Brain microvascular endothelial cell (primary cell): ENCODE results near the gene SOAT2.

Experiments used
- DNase-seq: peaks from one replicate; pipeline ENCODE4 v3.0.0-alpha.2; 2020
- H3K27ac ChIP-seq: fragments of 250-450 bp; sonication (Bioruptor Pico); 2 replicates; pipeline ENCODE4 v1.5.1; 2020; ENCODE audit warnings: mild to moderate bottlenecking, moderate library complexity
- H3K27me3 ChIP-seq: fragments of 250-450 bp; sonication (Bioruptor Pico); replicated peaks from 2 replicates; pipeline ENCODE4 v1.5.1; 2020; ENCODE audit warnings: mild to moderate bottlenecking
- H3K36me3 ChIP-seq: fragments of 250-450 bp; sonication (Bioruptor Pico); replicated peaks from 2 replicates; pipeline ENCODE4 v1.5.1; 2020; ENCODE audit warnings: mild to moderate bottlenecking
- H3K4me3 ChIP-seq: 2 replicates; pipeline ENCODE4 v1.5.1; 2011; ENCODE audit warnings: low read depth, mild to moderate bottlenecking, control low read depth, low read length, moderate library complexity
- CTCF ChIP-seq: IDR thresholded peaks from 2 replicates; pipeline ENCODE4 v1.5.1; 2011; ENCODE audit warnings: low read depth, mild to moderate bottlenecking, moderate library complexity, low read length, control low read depth, inconsistent platforms; ENCODE audit errors: missing control alignments
- in situ Hi-C: cut with HindIII; loops from 2 replicates; pipeline ENCODE4 v1.10.0; 2017; ENCODE audit warnings: low sequenced_read_pairs, low pct_ligation_motif_present

Gene SOAT2

DNA sequence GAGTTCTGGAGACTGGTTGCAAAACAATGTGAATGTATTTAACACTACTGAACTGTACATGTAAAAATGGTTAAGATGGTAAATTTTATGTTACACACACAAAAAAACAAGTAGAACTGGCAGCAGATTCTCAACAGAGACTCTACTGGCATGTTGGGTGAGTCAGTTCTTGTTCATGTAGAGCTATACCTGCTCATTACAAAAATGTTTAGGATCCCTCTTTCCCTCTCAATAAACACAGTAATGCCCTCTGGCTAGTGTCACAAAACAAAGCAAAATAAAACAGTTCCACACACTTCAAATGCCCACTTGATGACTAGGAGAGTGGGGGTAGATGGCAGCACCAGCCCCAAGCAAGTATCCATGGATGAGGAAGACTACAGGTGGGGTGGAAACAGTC, 63.6 kb downstream of the SOAT2 start:
- in situ Hi-C loops: no loop called here
- Histone ChIP-seq H3K27me3 (no peaks in the 10 kb centered on the region), H3K36me3 (peaks cover 4% of the 10 kb centered on the region), H3K4me3 (no peak overlapping the region), H3K27ac (no peak overlapping the region)
- no peak for DNase-seq
- no peak for TF ChIP-seq CTCF

- Histone ChIP-seq H3K27me3 (no peaks in the 10 kb centered on the region), H3K36me3 (peaks cover 4% of the 10 kb centered on the region), H3K27ac (no peak overlapping the region), H3K4me3 (no peak overlapping the region)
- no peak for TF ChIP-seq CTCF
- in situ Hi-C loops: no loop called here
- no peak for DNase-seq
Observed at GRCh38 chr12:53169644-53170043, 66.4 kb downstream of the SOAT2 start.

GRCh38 chr12:53170215-53170614, 66.9 kb downstream of the SOAT2 start:
- no peaks in the 10 kb centered on the region for H3K27me3 ChIP-seq
- H3K27ac ChIP-seq: no peak overlapping the region
- H3K36me3 ChIP-seq: peaks cover 4% of the 10 kb centered on the region
- no peak overlapping the region for H3K4me3 ChIP-seq
- TF ChIP-seq CTCF: no peak
- no peak for DNase-seq
- in situ Hi-C loops: no loop called here

DNA sequence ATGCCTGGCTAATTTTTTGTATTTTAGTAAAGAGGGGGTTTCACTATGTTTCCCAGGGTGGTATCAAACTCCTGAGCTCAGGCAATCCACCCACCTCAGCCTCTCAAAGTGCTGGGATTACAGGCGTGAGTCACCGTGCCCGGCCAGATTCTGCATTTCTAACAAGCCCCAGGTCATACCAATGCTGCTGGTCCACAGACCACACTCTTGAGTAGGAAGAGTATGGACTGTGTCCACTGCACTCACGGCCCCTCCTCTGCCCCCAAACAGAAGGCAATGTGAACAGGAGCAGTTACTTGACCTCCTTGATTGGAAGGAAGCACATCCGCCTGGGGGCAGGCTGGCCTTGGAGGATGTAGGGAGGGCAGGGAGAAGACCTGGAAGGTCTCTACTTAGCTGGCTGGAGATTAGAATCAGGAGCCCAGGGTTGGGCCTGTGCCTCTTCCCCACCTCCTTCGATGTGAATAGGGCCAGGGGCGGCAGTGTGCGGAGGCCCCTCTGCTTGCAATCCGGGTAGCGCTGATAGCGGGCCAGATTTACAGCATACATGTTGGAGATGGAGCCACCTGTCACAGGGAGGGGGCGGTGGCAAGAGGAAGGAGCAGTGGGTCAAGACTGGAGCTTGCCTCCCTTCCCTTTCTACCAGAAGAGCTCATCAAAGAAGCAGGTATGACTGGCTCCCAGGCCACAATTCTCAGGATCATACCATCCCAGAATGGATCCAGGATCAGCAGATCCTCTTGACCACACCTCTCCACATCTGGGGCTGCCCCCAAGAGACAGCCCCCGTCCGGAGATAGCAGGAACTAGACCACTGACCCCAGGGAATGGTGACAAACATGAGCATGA, 67.8 kb downstream of the SOAT2 start:
- in situ Hi-C loops: no loop called here
- TF ChIP-seq CTCF: no peak

DNA sequence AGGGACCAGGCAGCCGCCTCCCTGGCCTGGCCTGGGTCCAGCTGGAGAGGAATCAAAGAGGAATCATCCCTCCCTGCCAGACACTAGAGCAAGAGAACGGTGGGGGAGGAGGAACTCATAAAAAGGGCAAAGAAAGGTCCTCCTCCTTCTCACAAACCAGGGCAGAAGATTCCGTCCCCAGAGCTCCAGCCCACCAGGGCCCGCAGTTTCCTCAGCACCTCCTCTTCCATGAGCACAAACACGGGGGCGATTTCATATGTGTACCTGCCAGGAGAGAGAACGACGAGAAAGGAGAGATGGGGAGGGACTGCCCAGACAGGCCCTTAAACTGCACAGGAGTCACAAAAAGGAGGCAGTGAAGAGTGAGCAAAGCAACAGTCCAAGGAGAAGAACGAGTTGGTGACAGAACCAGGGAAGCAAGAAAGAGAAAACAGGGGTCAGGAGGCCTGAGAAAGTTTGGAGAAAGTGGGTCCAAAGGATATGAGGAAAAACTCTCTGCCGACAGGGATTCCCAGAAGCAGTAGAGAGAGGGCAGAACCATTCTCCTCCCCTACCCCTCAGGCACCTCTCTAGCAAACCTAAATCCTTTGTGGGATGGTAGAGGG, 68.5 kb downstream of the SOAT2 start:
- Histone ChIP-seq H3K27me3 (no peaks in the 10 kb centered on the region), H3K4me3 (no peak overlapping the region), H3K27ac (no peak overlapping the region), H3K36me3 (peaks cover 4% of the 10 kb centered on the region)
- in situ Hi-C loops: no loop called here
- no peak for DNase-seq
- no peak for TF ChIP-seq CTCF

More for the DNA sequence above, 67.8 kb downstream of the SOAT2 start:
- Histone ChIP-seq H3K27me3 (no peaks in the 10 kb centered on the region), H3K27ac (no peak overlapping the region), H3K4me3 (no peak overlapping the region), H3K36me3 (peaks cover 4% of the 10 kb centered on the region)
- no peak for DNase-seq
